Activated CD8-positive, alpha-beta memory T cell treated with anti-CD3 and anti-CD28 coated beads, Interleukin-2, amount 50 U/mL, for 24 hours (primary cell): Measurements from ENCODE around the gene CNTNAP2.

ENCODE experiments used
- DNase-seq: peaks from one replicate; pipeline ENCODE4 v3.0.0-alpha.2; 2020; ENCODE audit errors: extremely low read depth

The CNTNAP2 gene

DNA sequence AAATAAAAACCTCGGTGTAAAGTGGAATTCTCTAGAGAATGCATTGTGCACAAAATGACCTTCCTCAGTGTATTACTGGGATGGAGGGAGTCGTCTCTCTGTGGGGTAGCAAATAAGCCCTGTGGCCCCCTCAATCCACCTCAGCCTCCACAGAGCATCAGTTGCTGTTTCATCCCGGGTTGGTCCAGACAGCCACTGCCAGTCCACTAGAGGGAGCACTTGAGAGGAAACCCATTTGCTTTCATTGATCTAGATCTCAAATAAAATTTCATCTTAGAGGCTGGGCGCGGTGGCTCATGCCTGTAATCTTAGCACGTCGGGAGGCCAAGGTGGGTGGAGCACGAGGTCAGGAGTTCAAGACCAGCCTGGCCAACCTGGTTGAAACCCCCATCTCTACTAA, 1128.7 kb downstream of the CNTNAP2 start:
- DNase-seq = no peak

- DNase-seq = no peak
These were observed 1133.4 kb downstream of the CNTNAP2 start for GRCh38 chr7:147249956-147250355.

GRCh38 chr7:147251751-147252325, 1135.2 kb downstream of the CNTNAP2 start:
- no peak for DNase-seq

GRCh38 chr7:147261693-147262092, 1145.1 kb downstream of the CNTNAP2 start:
- DNase-seq = no peak

DNA sequence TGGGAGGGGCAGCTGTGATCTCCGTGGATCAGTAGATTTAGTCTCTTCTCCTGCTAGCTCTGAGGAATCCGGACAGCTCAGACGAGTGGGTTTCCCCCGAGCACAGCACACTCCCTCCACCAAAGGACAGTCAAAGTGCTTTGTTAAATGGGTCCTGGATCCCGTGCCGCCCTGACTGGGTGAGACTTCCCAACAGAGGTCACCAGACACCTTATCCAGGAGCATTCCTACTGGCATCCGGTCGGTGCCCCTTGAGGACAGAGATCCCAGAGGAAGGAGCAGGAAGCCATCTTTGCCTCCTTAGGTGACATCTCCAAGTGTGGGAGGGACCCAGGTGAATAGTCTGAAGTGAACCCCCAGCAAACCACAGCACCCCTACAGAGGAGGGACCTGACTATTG, 1148.9 kb downstream of the CNTNAP2 start:
- DNase-seq = no peak

DNA sequence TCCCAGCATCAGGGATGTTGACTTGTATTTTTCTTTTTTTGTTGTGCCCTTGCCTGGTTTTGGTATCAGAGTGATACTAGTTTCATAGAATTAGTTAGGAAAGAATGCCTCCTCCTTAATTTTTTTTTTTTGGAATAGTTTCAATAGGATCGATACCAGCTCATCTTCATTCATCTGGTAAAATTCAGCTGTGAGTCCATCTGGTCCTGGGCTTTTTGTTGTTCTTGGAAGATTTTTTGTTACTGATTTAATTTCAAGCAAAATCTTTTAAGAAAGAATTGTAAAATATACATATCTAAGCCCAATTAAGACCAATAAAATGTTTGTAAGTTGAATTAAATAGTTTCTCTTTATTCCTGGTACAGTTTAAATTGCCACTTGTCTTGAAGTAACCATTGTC, 1159.5 kb downstream of the CNTNAP2 start:
- DNase-seq = no peak

GRCh38 chr7:147276783-147277370, 1160.3 kb downstream of the CNTNAP2 start:
- no peak for DNase-seq

DNA sequence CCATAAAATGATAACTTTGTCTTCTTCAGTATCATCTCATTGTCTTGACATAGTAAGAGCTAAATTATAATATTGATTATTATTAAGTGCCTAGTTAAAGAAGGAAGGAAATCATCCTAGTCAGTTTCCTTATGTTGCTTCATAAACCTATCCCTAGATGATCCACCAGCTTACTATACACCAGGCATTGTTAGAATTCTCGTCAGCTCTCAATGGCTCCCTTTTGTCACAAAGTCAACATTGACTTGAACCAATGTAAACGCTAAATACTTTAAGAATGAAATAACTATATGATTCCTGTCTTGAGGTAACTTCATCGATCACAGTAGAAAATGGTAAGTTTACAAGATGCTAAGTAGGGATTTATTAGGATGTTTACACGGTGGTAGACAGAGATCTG, 1162.9 kb downstream of the CNTNAP2 start:
- no peak for DNase-seq

DNA sequence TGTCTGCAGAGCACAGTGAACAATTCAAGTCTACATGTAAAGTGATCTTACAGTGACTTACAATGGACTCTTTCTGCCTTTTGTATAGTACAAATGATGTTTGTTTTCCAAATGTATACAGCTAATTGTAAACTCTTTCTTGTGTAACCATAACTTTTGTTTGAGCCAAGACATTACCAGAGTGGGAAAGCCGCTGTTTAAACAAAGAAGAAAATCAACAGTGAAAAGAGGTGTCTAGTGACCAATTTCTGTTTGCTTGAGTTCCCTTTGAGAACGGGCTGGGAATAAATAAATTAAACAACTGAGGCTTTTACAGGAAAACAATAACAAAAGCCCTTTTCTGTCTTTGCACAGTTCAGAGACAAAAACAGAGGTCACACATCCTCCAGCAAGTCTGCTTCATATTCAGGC, 1163.4 kb downstream of the CNTNAP2 start:
- DNase-seq = no peak

GRCh38 chr7:147282204-147282603, 1165.6 kb downstream of the CNTNAP2 start:
- DNase-seq = no peak

DNA sequence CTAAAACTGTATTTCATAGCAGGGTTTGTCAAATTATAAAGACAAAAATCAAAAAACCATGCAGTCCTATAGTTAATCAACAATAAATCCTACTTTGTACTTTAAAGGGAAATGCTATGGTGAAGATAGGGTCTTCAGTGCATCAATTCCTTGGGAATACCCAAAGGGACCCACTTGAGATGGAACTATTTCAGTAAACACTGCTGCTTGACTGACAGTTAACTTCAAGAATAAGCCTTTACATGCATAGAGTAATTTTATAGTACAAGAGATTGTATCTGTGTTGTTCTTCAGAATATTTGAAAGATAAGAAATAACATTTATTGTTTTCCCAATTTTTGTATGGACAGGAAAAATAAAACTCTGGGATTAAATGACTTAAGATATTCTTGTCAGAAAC, 1179.6 kb downstream of the CNTNAP2 start:
- no peak for DNase-seq

- DNase-seq = no peak
These were observed 1180.4 kb downstream of the CNTNAP2 start for GRCh38 chr7:147296986-147297385.

DNA sequence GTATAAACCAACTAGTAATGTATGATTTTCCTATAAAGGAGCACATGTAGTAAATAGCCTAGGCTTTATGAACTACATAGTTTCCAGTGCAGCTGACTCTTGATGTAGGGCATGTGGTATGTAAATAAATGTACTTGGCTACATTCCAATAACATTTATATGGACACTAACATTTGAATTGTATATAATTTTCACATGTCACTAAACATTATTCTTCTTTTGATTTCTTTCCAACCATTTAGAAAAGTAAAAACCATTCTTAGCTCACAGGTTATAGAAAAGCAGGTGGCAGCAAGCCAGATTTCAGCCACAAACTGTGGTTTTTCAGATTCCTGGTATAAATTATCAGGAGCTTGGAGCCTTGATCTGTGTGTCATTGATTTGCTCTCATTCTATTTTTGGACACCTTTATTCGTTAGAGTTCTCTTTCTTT, 1182.0 kb downstream of the CNTNAP2 start:
- no peak for DNase-seq

GRCh38 chr7:147300293-147300692, 1183.7 kb downstream of the CNTNAP2 start:
- DNase-seq = no peak

DNA sequence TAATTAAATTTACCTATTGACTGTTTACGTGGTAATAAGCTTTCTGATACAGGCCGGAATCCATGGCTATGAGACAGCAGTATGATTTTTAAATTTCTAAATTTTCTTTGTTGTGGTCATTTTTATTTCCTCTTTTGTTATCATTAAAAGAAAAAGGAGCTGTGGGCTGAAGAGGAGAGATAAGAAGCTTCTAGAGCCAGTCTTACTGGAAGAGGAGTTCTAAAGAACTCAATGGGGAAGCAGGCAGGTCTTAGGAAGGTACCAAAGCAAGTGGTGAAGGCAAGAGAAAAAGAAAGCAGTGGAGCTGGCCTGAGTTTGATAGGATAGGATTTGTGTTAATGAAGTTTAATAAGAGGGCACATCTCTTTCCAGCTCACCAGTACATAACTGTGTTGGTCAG, 1187.8 kb downstream of the CNTNAP2 start:
- no peak for DNase-seq

GRCh38 chr7:147305827-147306226, 1189.2 kb downstream of the CNTNAP2 start:
- no peak for DNase-seq

- no peak for DNase-seq
These were observed 1191.9 kb downstream of the CNTNAP2 start for GRCh38 chr7:147308539-147308938.

DNA sequence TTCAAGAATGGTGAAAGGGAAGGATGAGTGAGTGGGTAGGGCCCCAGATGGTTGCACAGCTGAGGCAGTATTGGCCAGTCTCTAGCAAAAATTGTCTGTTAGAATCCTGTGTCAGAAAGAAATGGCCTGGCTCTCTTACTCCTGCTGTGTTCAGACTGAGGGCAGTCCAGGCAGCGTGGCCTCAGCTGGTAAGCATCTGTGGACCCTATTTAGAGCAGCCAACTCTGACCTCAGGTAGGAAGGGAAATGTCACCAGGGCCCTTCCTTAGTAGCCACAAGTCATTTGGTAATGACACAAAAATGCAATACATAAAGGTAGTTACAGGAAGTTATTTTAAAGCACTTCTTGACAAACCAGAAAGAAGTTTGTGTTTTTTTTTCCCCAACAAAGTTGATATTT, 1194.7 kb downstream of the CNTNAP2 start:
- DNase-seq = no peak

GRCh38 chr7:147321504-147321903, 1204.9 kb downstream of the CNTNAP2 start:
- DNase-seq = no peak

DNA sequence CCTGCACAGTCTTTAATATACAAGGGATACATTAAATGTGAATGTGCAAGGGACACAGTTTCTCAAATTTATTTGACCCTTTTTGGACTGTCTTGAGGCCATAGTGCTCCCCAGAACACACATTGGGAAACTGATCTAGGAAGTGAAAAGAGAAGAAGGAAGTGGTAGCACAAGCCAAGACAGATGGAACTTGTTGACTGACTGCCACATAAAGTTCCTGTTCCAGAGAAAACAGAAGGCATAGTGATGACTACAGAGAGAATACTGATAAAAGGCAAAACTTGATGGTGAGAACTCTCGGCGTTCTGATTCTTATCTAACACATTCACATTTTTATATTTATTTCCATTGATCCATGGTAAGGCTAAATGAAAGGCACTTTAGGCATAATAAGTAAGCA, 1216.4 kb downstream of the CNTNAP2 start:
- DNase-seq = no peak

- no peak for DNase-seq
These were observed 1246.5 kb downstream of the CNTNAP2 start for GRCh38 chr7:147363101-147363500.

DNA sequence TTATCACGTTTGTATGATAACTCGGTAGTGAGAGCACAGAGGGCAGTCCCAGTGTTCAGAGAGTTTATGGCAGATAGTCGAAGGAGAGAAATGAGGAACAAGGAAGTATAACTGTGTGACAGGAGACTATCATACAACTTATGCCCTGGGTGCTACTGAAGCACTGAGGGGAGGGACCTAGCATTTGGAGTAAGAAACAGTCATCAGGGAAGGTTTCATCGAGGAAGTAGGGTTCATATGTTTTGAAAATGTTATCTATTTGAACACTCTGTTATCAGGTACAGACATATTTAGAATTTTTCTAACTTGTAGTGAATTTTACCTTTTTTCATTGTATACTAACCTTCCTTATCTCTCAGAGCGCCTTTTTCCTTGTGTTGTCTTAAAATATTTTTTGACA, 1259.6 kb downstream of the CNTNAP2 start:
- no peak for DNase-seq

GRCh38 chr7:147380926-147381325, 1264.3 kb downstream of the CNTNAP2 start:
- DNase-seq = no peak

DNA sequence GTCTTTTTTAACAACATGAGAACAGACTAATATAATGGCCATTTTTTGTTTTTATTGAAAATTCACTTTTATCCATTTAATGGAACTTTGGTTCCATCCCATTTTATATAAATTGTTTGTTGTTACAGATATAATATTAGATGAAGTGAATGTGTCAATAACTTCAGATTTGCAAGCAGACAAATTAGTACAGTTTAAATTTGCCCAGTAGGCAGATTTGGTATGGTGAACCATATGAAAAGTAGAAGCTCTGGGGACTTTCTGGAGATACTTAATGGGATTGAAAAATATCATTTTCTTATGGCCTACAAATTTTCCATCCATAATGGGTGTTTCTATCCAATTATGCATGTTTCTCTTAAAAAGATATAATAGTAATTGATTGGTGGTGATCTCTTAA, 1277.7 kb downstream of the CNTNAP2 start:
- DNase-seq = no peak
